H1 (cell line): Measurements from ENCODE around the gene CRISPLD2. TPM values are rescaled to one million over a fixed set of nuclear protein-coding genes. Genes with fewer than 3 reads are reported as not detected.

Experiments
- FOSL1 ChIP-seq: IDR thresholded peaks from 2 replicates; pipeline ENCODE4 v1.6.1; 2011; ENCODE audit warnings: mild to moderate bottlenecking, low read depth, low read length, moderate library complexity; ENCODE audit not compliant: insufficient read depth
- RXRA ChIP-seq: IDR thresholded peaks from 2 replicates; pipeline ENCODE4 v1.6.1; 2011; ENCODE audit warnings: low read depth, mild to moderate bottlenecking, low read length, moderate library complexity; ENCODE audit not compliant: insufficient read depth
- SAP30 ChIP-seq: fragments of 300-600 bp; sonication (generic); IDR thresholded peaks from 2 replicates; pipeline ENCODE4 v1.7.1; 2012; ENCODE audit warnings: low read length, moderate library complexity, mild to moderate bottlenecking, inconsistent platforms; ENCODE audit not compliant: insufficient read depth, insufficient replicate concordance
- polyA plus RNA-seq, 7 experiments: library from polyadenylated mRNA; depleted of rRNA in 3 of 7; stranded (reverse) in 5 of 7; unstranded in 2 of 7; fragments of >200 nt in 5 of 7; fragments of 200-250 nt in 2 of 7; gene quantifications; 1 replicate in 5 of 7; 2 replicates in 1 of 7; 4 replicates in 1 of 7; pipeline versions ENCODE4 v1.2.1 to v1.2.3, GENCODE V29; 2011 to 2013; ENCODE audit warnings: missing spikeins in 2 of 7, mixed read lengths in 2 of 7
- total RNA-seq: library from RNA; stranded (reverse); fragmentation: NEBNext Ultra II Directional; extraction: Animal tissue kit (Norgen Biotek cat#: 25700); gene quantifications from 2 replicates; pipeline ENCODE4 v1.2.1, GENCODE V29; 2021

The CRISPLD2 gene
- total and polyA plus RNA-seq, 2 of the 8 experiments (the other 6 are each of a cell fraction or from before 2014, with no cell fraction given): 2.7 to 5.1 TPM

DNA sequence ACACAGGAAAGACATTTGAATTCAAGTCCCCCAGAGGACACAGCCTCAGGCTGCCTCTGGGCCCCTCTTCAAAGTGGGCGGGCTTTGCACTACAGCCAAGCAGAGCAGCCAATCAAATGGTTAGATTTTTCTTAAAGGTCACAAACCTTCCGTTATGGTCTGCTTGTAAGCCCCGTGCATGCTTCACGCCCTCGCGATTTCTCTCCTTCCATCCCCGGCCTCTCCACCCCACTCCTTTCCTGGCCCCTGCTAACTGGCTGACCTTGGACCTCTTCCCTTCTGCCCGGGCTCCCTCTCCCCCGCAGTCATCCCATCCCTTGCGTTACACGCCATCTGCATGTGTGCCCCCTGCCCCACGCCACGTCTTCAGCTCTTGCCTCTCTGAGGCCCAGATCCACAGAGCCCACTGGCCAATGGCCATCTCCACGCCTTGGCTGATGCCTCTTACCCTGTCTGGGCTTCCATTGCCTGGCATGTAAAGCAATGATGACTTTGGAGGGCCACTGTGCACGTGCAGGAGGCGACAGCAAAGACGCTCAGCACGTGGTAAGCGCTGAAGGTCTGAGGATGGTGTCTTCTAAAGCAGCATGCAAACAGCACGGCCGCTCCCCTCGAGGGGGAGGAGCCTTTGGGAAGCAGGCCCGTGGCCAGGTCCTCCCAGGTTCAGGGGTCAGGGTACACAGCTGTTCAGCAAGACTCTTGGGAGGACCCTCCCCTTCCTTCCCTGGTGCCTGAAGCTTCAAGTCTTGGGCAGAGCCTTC lies 104.7 kb downstream of the CRISPLD2 start (continued):
- TF ChIP-seq FOSL1: no peak
- TF ChIP-seq SAP30: no peak
- TF ChIP-seq RXRA: no peak
